PC-9 (cell line): ENCODE measurements around the gene RICTOR.

Source experiments
- CTCF ChIP-seq: fragments of 200-600 bp; sonication (generic); conservative IDR thresholded peaks from 2 replicates; pipeline ENCODE4 v1.6.1; 2017; ENCODE audit warnings: mixed run types, antibody characterized with exemption, mild to moderate bottlenecking, moderate library complexity
- EZH2 ChIP-seq: fragments of 200-600 bp; sonication (generic); IDR thresholded peaks from 2 replicates; pipeline ENCODE4 v1.8.0; 2017; ENCODE audit warnings: antibody characterized with exemption, low read depth

- TF ChIP-seq EZH2: no peak
- no peak for TF ChIP-seq CTCF
These were observed 144.4 kb downstream of the RICTOR start for GRCh38 chr5:38929838-38930237.
